Retinal pigment epithelial cell (primary cell): ENCODE results near the gene STAB2.

Experiments used
- DNase-seq: peaks from one replicate; pipeline ENCODE4 v3.0.0-alpha.2; 2010; ENCODE audit warnings: low read depth
- H3K4me3 ChIP-seq: 2 replicates; pipeline ENCODE4 v1.5.1; 2011; ENCODE audit warnings: mild to moderate bottlenecking, low read length, control low read depth, moderate library complexity
- CTCF ChIP-seq: conservative IDR thresholded peaks from 2 replicates; pipeline ENCODE4 v1.5.1; 2011; ENCODE audit warnings: low read depth, low read length, control low read depth, inconsistent platforms

STAB2 gene

GRCh38 chr12:103548622-103549601, 38.2 kb upstream of the STAB2 start:
- TF ChIP-seq CTCF: peak; percentile 89
- peak; percentile 19 for DNase-seq
- H3K4me3 ChIP-seq: no peak overlapping the region

- H3K4me3 ChIP-seq: no peak overlapping the region
- no peak for TF ChIP-seq CTCF
- DNase-seq: no peak
Measured at GRCh38 chr12:103556890-103557627, 30.0 kb upstream of the STAB2 start.

- no peak for DNase-seq
- no peak for TF ChIP-seq CTCF
- H3K4me3 ChIP-seq: no peak overlapping the region
Measured at GRCh38 chr12:103557628-103558010, 29.5 kb upstream of the STAB2 start.

- TF ChIP-seq CTCF: no peak
- no peak overlapping the region for H3K4me3 ChIP-seq
- DNase-seq: no peak
Measured at GRCh38 chr12:103558879-103559278, 28.2 kb upstream of the STAB2 start.

- TF ChIP-seq CTCF: no peak
- DNase-seq: peak; percentile 76
- H3K4me3 ChIP-seq: no peak overlapping the region
Measured at GRCh38 chr12:103560604-103561101, 26.4 kb upstream of the STAB2 start.

- no peak for TF ChIP-seq CTCF
- H3K4me3 ChIP-seq: no peak overlapping the region
- peak; percentile 39 for DNase-seq
Measured at GRCh38 chr12:103561174-103561573, 25.9 kb upstream of the STAB2 start.
